Suprapubic skin (tissue), 4 donors: ENCODE data around the gene FAM174B.

Source experiments
- CTCF ChIP-seq, 2 donors: fragments of 200-600 bp in 1 of 2; fragments of 450-650 bp in 1 of 2; sonication (generic) in 1 of 2; IDR thresholded peaks; one replicate each; pipeline ENCODE4 v1.5.1; 2016 to 2019; ENCODE audit warnings: antibody characterized with exemption in 2 of 2, mild to moderate bottlenecking in 1 of 2, moderate library complexity in 1 of 2
- EP300 ChIP-seq: sonication (generic); formaldehyde crosslinking; IDR thresholded peaks from one replicate; pipeline ENCODE4 v1.6.1; 2017; ENCODE audit warnings: antibody characterized with exemption
- POLR2A ChIP-seq, 2 donors: fragments of 450-650 bp; IDR thresholded peaks; one replicate each; pipeline ENCODE4 v1.6.1; 2017; ENCODE audit warnings: antibody characterized with exemption in 2 of 2, mild to moderate bottlenecking in 2 of 2, moderate library complexity in 2 of 2
- POLR2AphosphoS5 ChIP-seq, 3 donors: sonication (generic); formaldehyde crosslinking; IDR thresholded peaks; one replicate each; pipeline ENCODE4 v1.6.1; 2017; ENCODE audit warnings: antibody characterized with exemption in 3 of 3

- TF ChIP-seq CTCF (IDR thresholded peaks at IDR 0.05): no peak
- no peak for TF ChIP-seq POLR2AphosphoS5 (IDR thresholded peaks at IDR 0.05)
- TF ChIP-seq EP300: no peak
- TF ChIP-seq POLR2A (IDR thresholded peaks at IDR 0.05): no peak
Measured at GRCh38 chr15:92645731-92646130, 9.8 kb downstream of the FAM174B start.
